Measurements from ENCODE around the gene HIVEP3.

DNA sequence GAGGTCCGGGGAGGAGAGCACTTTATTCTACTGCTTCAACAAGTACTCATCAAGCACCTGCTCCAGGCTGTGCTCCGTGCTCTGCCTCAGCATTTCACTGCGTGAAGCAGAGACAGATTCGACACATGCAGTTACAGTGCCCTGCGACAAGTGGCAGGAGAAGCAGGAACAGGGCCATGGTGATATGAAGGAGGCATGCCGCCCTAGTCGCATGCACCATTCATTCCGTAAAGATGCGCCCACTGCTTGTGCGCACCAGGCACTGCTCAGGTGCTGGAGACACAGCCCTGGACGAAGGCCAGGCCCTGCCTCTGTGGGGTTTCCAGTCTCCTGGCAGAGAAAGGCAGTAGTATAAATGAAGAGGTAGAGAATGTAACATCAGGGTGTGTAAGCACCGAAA lies 206.6 kb downstream of the HIVEP3 start:
- TF ChIP-seq, protein P1, sequence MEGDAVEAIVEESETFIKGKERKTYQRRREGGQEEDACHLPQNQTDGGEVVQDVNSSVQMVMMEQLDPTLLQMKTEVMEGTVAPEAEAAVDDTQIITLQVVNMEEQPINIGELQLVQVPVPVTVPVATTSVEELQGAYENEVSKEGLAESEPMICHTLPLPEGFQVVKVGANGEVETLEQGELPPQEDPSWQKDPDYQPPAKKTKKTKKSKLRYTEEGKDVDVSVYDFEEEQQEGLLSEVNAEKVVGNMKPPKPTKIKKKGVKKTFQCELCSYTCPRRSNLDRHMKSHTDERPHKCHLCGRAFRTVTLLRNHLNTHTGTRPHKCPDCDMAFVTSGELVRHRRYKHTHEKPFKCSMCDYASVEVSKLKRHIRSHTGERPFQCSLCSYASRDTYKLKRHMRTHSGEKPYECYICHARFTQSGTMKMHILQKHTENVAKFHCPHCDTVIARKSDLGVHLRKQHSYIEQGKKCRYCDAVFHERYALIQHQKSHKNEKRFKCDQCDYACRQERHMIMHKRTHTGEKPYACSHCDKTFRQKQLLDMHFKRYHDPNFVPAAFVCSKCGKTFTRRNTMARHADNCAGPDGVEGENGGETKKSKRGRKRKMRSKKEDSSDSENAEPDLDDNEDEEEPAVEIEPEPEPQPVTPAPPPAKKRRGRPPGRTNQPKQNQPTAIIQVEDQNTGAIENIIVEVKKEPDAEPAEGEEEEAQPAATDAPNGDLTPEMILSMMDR (IDR thresholded peaks at IDR 0.05): no peak
- no peak for TF ChIP-seq POLR2A (IDR thresholded peaks at IDR 0.05)
